Retinal pigment epithelial cell (primary cell): Measurements from ENCODE around the gene HORMAD2.
"Not testable (repeated sequence)": the region's sequence is repeated elsewhere in the genome, so short reads cannot be mapped to it uniquely, and the experiment has no call there.

ENCODE experiments used
- DNase-seq: peaks from one replicate; pipeline ENCODE4 v3.0.0-alpha.2; 2010; ENCODE audit warnings: low read depth
- H3K4me3 ChIP-seq: 2 replicates; pipeline ENCODE4 v1.5.1; 2011; ENCODE audit warnings: mild to moderate bottlenecking, low read length, control low read depth, moderate library complexity
- CTCF ChIP-seq: conservative IDR thresholded peaks from 2 replicates; pipeline ENCODE4 v1.5.1; 2011; ENCODE audit warnings: low read depth, low read length, control low read depth, inconsistent platforms

The HORMAD2 gene

DNA sequence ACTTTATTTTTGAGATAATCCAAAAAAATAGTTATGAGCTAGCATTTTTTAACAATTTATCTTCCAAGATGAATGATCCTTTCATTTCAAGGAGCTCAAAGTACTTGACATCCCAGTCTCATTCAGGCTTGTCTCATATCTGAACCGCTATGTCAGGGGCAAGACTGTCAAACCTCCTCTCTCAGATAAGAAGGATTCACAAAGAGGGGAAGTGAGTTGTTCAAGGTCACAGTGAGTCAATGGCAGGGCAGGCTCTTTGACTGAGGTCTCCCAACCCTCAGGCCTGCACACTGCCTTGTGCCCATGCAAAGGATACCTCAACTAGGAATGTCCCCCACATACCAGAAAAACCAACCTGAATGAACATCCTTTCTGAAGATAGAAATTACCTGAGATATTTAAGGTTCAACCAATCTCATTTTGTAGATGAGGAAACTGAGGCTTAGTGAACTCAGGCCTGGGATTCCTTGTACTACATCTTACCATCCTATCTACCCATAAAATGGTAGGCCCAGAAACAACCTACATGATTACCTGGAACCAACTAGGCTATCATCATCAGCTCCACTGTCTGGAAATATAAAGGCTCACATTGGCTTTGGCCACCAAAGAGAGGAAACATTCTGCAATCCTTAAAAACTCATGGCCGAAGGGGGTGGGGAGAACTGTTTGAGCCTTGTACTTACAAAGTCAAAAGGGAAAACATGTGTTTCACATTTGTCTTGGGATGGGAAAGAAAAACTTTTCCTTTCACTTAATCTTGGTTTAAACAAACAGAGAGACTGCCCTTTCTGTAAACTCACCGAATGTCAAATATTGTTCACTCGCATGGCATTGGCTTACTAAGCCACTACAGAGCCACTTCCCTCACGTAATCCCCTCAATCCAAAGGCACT, 115.2 kb downstream of the HORMAD2 start:
- no peak overlapping the region for H3K4me3 ChIP-seq
- DNase-seq, result no peak
- no peak for TF ChIP-seq CTCF

DNA sequence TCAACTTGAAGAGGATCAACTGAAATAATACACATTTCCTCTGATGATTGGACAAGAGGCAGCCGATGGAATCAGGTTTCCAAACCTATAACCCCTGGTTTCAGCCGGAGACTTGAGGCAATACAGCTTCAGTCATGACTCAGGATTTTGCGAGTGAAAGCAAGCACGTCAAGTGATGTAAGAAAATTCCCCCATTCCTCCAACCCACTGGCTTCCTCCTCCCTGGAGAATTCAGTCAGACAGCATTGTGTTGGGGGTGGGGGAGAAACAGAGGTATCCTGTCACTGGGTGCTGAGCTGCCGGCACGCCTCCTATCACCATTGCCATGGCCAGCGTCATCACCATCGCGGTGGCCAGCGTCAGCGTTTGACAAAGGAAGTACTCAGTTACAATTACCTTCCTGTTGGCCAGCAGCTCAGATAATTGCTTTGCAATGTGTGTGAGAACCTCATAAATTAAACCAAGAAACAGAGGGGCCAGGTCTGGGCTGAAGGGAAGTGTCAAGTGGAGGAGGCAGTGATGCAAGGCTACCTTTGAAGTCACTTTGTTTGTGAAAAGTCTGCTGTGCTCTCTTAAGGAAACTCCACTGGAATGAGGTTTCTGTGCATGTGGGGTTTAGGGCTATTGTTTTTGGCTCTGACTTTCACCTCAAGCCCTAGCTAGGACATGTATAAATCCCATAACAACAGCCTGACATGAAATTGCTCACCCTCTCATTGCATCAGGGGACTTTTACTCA, 116.0 kb downstream of the HORMAD2 start:
- no peak overlapping the region for H3K4me3 ChIP-seq
- no peak for TF ChIP-seq CTCF
- DNase-seq, result peak; percentile 100

DNA sequence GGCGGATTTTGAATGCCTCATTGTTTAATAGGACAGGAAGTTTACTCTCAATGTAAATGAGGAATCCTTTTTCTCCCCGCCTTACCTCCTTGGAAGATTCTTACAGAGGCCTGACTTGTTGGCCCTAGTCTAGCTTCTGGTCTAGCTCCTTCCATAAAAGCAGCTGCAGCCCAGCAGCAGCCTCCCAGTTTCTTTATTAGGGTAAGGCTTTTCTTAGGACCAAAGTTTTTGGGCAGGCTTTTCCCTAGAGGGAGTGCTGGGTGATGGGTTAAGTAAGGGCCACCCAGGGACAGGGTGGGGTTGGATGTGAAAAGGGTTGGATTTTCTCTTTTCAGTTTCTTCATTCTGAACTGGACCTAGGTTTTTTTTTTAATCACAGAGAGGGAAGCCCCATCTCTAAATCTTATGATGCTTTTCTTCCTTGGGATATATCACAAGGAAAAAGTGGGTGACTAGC, 116.6 kb downstream of the HORMAD2 start:
- no peak for TF ChIP-seq CTCF
- no peak for DNase-seq
- no peak overlapping the region for H3K4me3 ChIP-seq

DNA sequence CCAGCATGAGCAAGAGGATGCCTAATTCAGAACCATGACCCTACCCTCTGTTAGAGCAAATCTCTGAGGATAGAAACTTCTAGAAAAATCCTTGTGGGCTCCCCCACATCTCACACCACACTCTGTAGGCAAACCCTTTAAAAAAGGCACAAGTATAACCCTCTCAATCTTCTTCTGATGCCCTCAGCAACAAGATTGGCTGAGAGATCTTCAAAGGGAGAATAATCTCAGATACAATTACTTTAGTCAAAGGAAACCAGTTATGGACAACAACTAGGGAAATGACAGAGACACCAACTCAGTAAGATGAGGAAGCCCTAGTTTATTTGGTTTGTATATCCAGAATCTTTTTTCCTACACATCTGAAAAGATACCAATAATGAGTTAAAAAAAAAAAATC, 117.1 kb downstream of the HORMAD2 start:
- no peak for TF ChIP-seq CTCF
- no peak overlapping the region for H3K4me3 ChIP-seq
- no peak for DNase-seq

GRCh38 chr22:30198152-30198825, 118.0 kb downstream of the HORMAD2 start:
- no peak overlapping the region for H3K4me3 ChIP-seq
- no peak for TF ChIP-seq CTCF
- DNase-seq, result no peak

GRCh38 chr22:30198921-30199320, 118.7 kb downstream of the HORMAD2 start:
- no peak overlapping the region for H3K4me3 ChIP-seq
- DNase-seq, result no peak
- no peak for TF ChIP-seq CTCF

DNA sequence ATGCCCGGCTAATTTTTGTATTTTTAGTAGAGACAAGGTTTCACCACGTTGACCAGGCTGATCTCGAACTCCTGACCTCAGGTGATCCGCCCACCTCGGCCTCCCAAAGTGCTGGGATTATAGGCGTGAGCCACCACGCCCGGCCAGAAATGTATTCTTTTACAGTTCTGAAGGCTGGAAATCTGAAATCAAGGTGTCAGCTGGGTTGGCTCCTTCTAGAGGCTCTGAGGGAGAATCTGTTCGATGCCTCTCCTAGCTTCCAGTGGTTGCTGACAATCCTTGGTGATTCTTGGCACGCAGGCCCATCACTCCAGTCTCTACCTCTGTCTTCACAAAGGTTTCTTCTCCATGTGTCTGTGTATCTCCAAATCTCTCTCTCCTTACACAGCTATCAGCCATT, 120.6 kb downstream of the HORMAD2 start:
- not testable (repeated sequence) for DNase-seq

More for the DNA sequence above, 120.6 kb downstream of the HORMAD2 start:
- H3K4me3 ChIP-seq, result not testable (repeated sequence)
